Measurements from ENCODE around the gene MAGEB4. TPM values are rescaled to one million over a fixed set of nuclear protein-coding genes. Genes with fewer than 3 reads are reported as not detected.

Gene MAGEB4
- total and polyA plus RNA-seq, 4 donors = not detected

DNA sequence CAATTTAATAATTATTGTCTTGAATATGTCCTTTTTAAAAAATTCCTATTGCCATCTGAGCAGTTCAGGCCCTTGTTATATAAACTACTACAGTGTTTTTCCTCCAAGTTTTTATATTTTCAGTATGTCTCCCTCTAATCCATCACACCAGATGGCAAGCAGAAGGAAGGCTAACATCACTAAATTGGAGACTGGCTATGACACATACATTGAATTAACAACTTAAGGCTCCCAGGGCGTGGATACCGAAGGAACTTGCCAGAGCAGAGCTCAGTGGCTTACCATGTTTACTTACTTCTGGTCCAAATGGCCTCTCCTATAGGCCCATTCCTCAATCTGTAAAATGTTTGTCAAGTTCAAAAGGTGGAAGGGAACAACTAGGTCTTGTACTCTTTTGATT, 18.1 kb downstream of the MAGEB4 start:
- no peak for DNase-seq (ENCODE audit: low spot score)
- H3K4me3 ChIP-seq (ENCODE audit: low read depth in 1 of 3, low read length in 3 of 3) = no peak overlapping the region
- H3K27ac ChIP-seq (ENCODE audit: low read depth in 1 of 2, low read length in 2 of 2) = no peak overlapping the region
- H3K4me1 ChIP-seq (ENCODE audit: control insufficient read depth in 4 of 4, insufficient read depth in 4 of 4, low read length in 3 of 4) = no peaks in the 10 kb centered on the region
- TF ChIP-seq EGR1 (IDR thresholded peaks at IDR 0.05; ENCODE audit: low read depth in 2 of 2) (no peak), FOXA2 (IDR thresholded peaks at IDR 0.05) (no peak), HNF4A (conservative IDR thresholded peaks at IDR 0.05) (no peak), TAF1 (conservative IDR thresholded peaks at IDR 0.05) (no peak), GABPA (IDR thresholded peaks at IDR 0.05 in 1 of 2, conservative IDR thresholded peaks at IDR 0.05 in 1 of 2) (no peak), YY1 (IDR thresholded peaks at IDR 0.05) (no peak), FOXA1 (IDR thresholded peaks at IDR 0.05) (no peak), HNF4G (IDR thresholded peaks at IDR 0.05) (no peak), JUND (IDR thresholded peaks at IDR 0.05) (no peak), RAD21 (IDR thresholded peaks at IDR 0.05) (no peak), NR2F2 (IDR thresholded peaks at IDR 0.05) (no peak), SP1 (IDR thresholded peaks at IDR 0.05) (no peak), RXRA (IDR thresholded peaks at IDR 0.05) (no peak)
- TF ChIP-seq, protein P1, sequence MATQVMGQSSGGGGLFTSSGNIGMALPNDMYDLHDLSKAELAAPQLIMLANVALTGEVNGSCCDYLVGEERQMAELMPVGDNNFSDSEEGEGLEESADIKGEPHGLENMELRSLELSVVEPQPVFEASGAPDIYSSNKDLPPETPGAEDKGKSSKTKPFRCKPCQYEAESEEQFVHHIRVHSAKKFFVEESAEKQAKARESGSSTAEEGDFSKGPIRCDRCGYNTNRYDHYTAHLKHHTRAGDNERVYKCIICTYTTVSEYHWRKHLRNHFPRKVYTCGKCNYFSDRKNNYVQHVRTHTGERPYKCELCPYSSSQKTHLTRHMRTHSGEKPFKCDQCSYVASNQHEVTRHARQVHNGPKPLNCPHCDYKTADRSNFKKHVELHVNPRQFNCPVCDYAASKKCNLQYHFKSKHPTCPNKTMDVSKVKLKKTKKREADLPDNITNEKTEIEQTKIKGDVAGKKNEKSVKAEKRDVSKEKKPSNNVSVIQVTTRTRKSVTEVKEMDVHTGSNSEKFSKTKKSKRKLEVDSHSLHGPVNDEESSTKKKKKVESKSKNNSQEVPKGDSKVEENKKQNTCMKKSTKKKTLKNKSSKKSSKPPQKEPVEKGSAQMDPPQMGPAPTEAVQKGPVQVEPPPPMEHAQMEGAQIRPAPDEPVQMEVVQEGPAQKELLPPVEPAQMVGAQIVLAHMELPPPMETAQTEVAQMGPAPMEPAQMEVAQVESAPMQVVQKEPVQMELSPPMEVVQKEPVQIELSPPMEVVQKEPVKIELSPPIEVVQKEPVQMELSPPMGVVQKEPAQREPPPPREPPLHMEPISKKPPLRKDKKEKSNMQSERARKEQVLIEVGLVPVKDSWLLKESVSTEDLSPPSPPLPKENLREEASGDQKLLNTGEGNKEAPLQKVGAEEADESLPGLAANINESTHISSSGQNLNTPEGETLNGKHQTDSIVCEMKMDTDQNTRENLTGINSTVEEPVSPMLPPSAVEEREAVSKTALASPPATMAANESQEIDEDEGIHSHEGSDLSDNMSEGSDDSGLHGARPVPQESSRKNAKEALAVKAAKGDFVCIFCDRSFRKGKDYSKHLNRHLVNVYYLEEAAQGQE (IDR thresholded peaks at IDR 0.05) = no peak
- TF ChIP-seq, protein P2, sequence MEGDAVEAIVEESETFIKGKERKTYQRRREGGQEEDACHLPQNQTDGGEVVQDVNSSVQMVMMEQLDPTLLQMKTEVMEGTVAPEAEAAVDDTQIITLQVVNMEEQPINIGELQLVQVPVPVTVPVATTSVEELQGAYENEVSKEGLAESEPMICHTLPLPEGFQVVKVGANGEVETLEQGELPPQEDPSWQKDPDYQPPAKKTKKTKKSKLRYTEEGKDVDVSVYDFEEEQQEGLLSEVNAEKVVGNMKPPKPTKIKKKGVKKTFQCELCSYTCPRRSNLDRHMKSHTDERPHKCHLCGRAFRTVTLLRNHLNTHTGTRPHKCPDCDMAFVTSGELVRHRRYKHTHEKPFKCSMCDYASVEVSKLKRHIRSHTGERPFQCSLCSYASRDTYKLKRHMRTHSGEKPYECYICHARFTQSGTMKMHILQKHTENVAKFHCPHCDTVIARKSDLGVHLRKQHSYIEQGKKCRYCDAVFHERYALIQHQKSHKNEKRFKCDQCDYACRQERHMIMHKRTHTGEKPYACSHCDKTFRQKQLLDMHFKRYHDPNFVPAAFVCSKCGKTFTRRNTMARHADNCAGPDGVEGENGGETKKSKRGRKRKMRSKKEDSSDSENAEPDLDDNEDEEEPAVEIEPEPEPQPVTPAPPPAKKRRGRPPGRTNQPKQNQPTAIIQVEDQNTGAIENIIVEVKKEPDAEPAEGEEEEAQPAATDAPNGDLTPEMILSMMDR (IDR thresholded peaks at IDR 0.05; ENCODE audit: low read depth, low read length, missing input control) = no peak
- TF ChIP-seq, protein P3, sequence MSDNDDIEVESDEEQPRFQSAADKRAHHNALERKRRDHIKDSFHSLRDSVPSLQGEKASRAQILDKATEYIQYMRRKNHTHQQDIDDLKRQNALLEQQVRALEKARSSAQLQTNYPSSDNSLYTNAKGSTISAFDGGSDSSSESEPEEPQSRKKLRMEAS (IDR thresholded peaks at IDR 0.05) = no peak
- TF ChIP-seq, protein P4, sequence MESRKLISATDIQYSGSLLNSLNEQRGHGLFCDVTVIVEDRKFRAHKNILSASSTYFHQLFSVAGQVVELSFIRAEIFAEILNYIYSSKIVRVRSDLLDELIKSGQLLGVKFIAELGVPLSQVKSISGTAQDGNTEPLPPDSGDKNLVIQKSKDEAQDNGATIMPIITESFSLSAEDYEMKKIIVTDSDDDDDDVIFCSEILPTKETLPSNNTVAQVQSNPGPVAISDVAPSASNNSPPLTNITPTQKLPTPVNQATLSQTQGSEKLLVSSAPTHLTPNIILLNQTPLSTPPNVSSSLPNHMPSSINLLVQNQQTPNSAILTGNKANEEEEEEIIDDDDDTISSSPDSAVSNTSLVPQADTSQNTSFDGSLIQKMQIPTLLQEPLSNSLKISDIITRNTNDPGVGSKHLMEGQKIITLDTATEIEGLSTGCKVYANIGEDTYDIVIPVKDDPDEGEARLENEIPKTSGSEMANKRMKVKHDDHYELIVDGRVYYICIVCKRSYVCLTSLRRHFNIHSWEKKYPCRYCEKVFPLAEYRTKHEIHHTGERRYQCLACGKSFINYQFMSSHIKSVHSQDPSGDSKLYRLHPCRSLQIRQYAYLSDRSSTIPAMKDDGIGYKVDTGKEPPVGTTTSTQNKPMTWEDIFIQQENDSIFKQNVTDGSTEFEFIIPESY (IDR thresholded peaks at IDR 0.05) = no peak
- TF ChIP-seq, protein P5, sequence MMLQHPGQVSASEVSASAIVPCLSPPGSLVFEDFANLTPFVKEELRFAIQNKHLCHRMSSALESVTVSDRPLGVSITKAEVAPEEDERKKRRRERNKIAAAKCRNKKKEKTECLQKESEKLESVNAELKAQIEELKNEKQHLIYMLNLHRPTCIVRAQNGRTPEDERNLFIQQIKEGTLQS (IDR thresholded peaks at IDR 0.05) = no peak
- no peak overlapping the region for H3K9ac ChIP-seq (ENCODE audit: low read depth in 1 of 2, low read length in 2 of 2)
- no peaks in the 10 kb centered on the region for H3K9me3 ChIP-seq (ENCODE audit: control insufficient read depth in 4 of 4, low read length in 3 of 4)
- H3K36me3 ChIP-seq (ENCODE audit: control insufficient read depth in 4 of 4, insufficient read depth in 3 of 4, low read depth in 1 of 4, low read length in 3 of 4) = no peaks in the 10 kb centered on the region
- H3K27me3 ChIP-seq (ENCODE audit: control insufficient read depth in 4 of 4, insufficient read depth in 4 of 4, low read length in 3 of 4) = no peaks in the 10 kb centered on the region
- WGBS = 88% methylated on average over 2 of the region's 2 CpGs

All from liver (tissue), 9 donors.